Astrocyte (in vitro differentiated cells and primary cell): ENCODE data around the gene CLEC2A. TPM values are rescaled to one million over a fixed set of nuclear protein-coding genes. Genes with fewer than 3 reads are reported as not detected.

Source experiments
- DNase-seq: peaks from one replicate; pipeline ENCODE4 v3.0.0-alpha.2; 2010; ENCODE audit warnings: low read depth
- FAIRE-seq: peaks from 2 replicates; lab custom pipeline; 2011; peaks lifted over from hg19 to GRCh38; lab: Jason Lieb, UNC
- H2AFZ ChIP-seq: 2 replicates; pipeline ENCODE4 v1.6.0; 2012; ENCODE audit warnings: low read depth, low read length, inconsistent platforms
- H3K27ac ChIP-seq: 2 replicates; pipeline ENCODE4 v1.5.1; 2011; ENCODE audit warnings: low read depth, low read length, inconsistent platforms
- H3K27me3 ChIP-seq: 2 replicates; pipeline ENCODE4 v1.6.0; 2011; ENCODE audit warnings: low read length, inconsistent platforms; ENCODE audit not compliant: insufficient read depth
- H3K36me3 ChIP-seq: 2 replicates; pipeline ENCODE4 v1.5.1; 2011; ENCODE audit warnings: low read length, inconsistent platforms; ENCODE audit not compliant: insufficient read depth
- H3K4me1 ChIP-seq: 2 replicates; pipeline ENCODE4 v1.5.1; 2011; ENCODE audit warnings: low read length, inconsistent platforms; ENCODE audit not compliant: insufficient read depth
- H3K4me2 ChIP-seq: 2 replicates; pipeline ENCODE4 v1.6.0; 2012; ENCODE audit warnings: low read length, inconsistent platforms
- H3K4me3 ChIP-seq: 2 replicates; pipeline ENCODE4 v1.5.1; 2011; ENCODE audit warnings: low read depth, mild to moderate bottlenecking, low read length, inconsistent platforms; ENCODE audit not compliant: insufficient read depth
- H3K79me2 ChIP-seq: 2 replicates; pipeline ENCODE4 v1.6.0; 2012; ENCODE audit warnings: mild to moderate bottlenecking, low read length, inconsistent platforms; ENCODE audit not compliant: insufficient read depth
- H3K9ac ChIP-seq: 2 replicates; pipeline ENCODE4 v1.6.0; 2012; ENCODE audit warnings: mild to moderate bottlenecking, low read length, inconsistent platforms
- H3K9me3 ChIP-seq: 2 replicates; pipeline ENCODE4 v1.5.1; 2012; ENCODE audit warnings: low read depth, mild to moderate bottlenecking, low read length, inconsistent platforms; ENCODE audit not compliant: insufficient read depth
- H4K20me1 ChIP-seq: 2 replicates; pipeline ENCODE4 v1.6.0; 2012; ENCODE audit warnings: low read length, inconsistent platforms; ENCODE audit not compliant: insufficient read depth
- H3K27ac Mint-ChIP-seq: one replicate; pipeline ENCODE4 v1.8.0; 2021; ENCODE audit warnings: mild to moderate bottlenecking, mixed read lengths; ENCODE audit not compliant: unreplicated experiment
- H3K27me3 Mint-ChIP-seq: one replicate; pipeline ENCODE4 v1.8.0; 2021; ENCODE audit warnings: low read depth, mixed read lengths; ENCODE audit not compliant: unreplicated experiment
- H3K36me3 Mint-ChIP-seq: one replicate; pipeline ENCODE4 v1.8.0; 2021; ENCODE audit warnings: low read depth, mixed read lengths; ENCODE audit not compliant: unreplicated experiment
- H3K4me1 Mint-ChIP-seq: one replicate; pipeline ENCODE4 v1.8.0; 2021; ENCODE audit warnings: low read depth, mixed read lengths; ENCODE audit not compliant: unreplicated experiment
- H3K4me3 Mint-ChIP-seq: one replicate; pipeline ENCODE4 v1.8.0; 2021; ENCODE audit warnings: mild to moderate bottlenecking, moderate library complexity, mixed read lengths; ENCODE audit not compliant: unreplicated experiment
- H3K9me3 Mint-ChIP-seq: one replicate; pipeline ENCODE4 v1.8.0; 2021; ENCODE audit warnings: mild to moderate bottlenecking, mixed read lengths; ENCODE audit not compliant: unreplicated experiment
- CTCF ChIP-seq: IDR thresholded peaks from 2 replicates; pipeline ENCODE4 v1.5.1; 2011; ENCODE audit warnings: low read depth, mild to moderate bottlenecking, inconsistent platforms, low read length, moderate library complexity; ENCODE audit not compliant: insufficient read depth
- EZH2 ChIP-seq: IDR thresholded peaks from 2 replicates; pipeline ENCODE4 v1.6.1; 2012; ENCODE audit warnings: mild to moderate bottlenecking, low read length, inconsistent platforms; ENCODE audit not compliant: insufficient read depth
- total RNA-seq: library from RNA; stranded (reverse); gene quantifications from 2 replicates; pipeline ENCODE4 v1.2.1, GENCODE V29; 2021

CLEC2A gene
- total RNA-seq, 1 donor from 2014 or later: 0.84 TPM

- H3K9me3 ChIP-seq: no peaks in the 10 kb centered on the region
- H2AFZ ChIP-seq: no peak overlapping the region
- Mint-ChIP-seq H3K4me3 (no peak overlapping the region), H3K9me3 (peaks cover 9% of the 10 kb centered on the region), H3K4me1 (peaks cover 9% of the 10 kb centered on the region), H3K27ac (no peak overlapping the region), H3K36me3 (no peaks in the 10 kb centered on the region), H3K27me3 (peaks cover 3% of the 10 kb centered on the region)
- H4K20me1 ChIP-seq: no peaks in the 10 kb centered on the region
- H3K4me2 ChIP-seq: no peak overlapping the region
- DNase-seq (no peak), FAIRE-seq (no peak)
- H3K36me3 ChIP-seq: no peaks in the 10 kb centered on the region
- no peaks in the 10 kb centered on the region for H3K4me1 ChIP-seq
- H3K9ac ChIP-seq: no peak overlapping the region
- TF ChIP-seq CTCF: no peak
- TF ChIP-seq EZH2: no peak
- H3K27me3 ChIP-seq: no peaks in the 10 kb centered on the region
- no peak overlapping the region for H3K27ac ChIP-seq
- no peaks in the 10 kb centered on the region for H3K79me2 ChIP-seq
- H3K4me3 ChIP-seq: no peak overlapping the region
Measured at GRCh38 chr12:9922429-9922828, 9.7 kb downstream of the CLEC2A start.

GRCh38 chr12:9920451-9920850 lies 11.7 kb downstream of the CLEC2A start:
- FAIRE-seq: no peak
- Histone ChIP-seq H3K27me3 (no peaks in the 10 kb centered on the region), H3K4me2 (no peak overlapping the region), H4K20me1 (no peaks in the 10 kb centered on the region), H3K36me3 (no peaks in the 10 kb centered on the region), H3K9ac (no peak overlapping the region), H3K4me1 (no peaks in the 10 kb centered on the region), H3K27ac (no peak overlapping the region), H3K4me3 (no peak overlapping the region), H3K79me2 (no peaks in the 10 kb centered on the region), H2AFZ (no peak overlapping the region), H3K9me3 (no peaks in the 10 kb centered on the region)
- TF ChIP-seq EZH2: no peak
- TF ChIP-seq CTCF: no peak
- Mint-ChIP-seq H3K27ac (no peak overlapping the region), H3K36me3 (no peaks in the 10 kb centered on the region), H3K9me3 (peaks cover 9% of the 10 kb centered on the region), H3K27me3 (peaks cover 3% of the 10 kb centered on the region), H3K4me1 (no peaks in the 10 kb centered on the region), H3K4me3 (no peak overlapping the region)
- no peak for DNase-seq

- no peaks in the 10 kb centered on the region for H3K27me3 ChIP-seq
- H3K27ac ChIP-seq: no peak overlapping the region
- no peak overlapping the region for H2AFZ ChIP-seq
- H3K9ac ChIP-seq: no peak overlapping the region
- H3K4me3 ChIP-seq: no peak overlapping the region
- Mint-ChIP-seq H3K9me3 (peaks cover 9% of the 10 kb centered on the region), H3K36me3 (no peaks in the 10 kb centered on the region), H3K27me3 (peaks cover 3% of the 10 kb centered on the region), H3K4me3 (no peak overlapping the region), H3K27ac (no peak overlapping the region), H3K4me1 (no peaks in the 10 kb centered on the region)
- no peaks in the 10 kb centered on the region for H4K20me1 ChIP-seq
- DNase-seq (no peak), FAIRE-seq (no peak)
- H3K4me1 ChIP-seq: no peaks in the 10 kb centered on the region
- H3K4me2 ChIP-seq: no peak overlapping the region
- H3K36me3 ChIP-seq: no peaks in the 10 kb centered on the region
- no peaks in the 10 kb centered on the region for H3K79me2 ChIP-seq
- no peaks in the 10 kb centered on the region for H3K9me3 ChIP-seq
- TF ChIP-seq CTCF (no peak), EZH2 (no peak)
Measured at GRCh38 chr12:9919443-9919842, 12.7 kb downstream of the CLEC2A start.
